22Rv1 (cell line): ENCODE results near the gene HDHD3.

Source experiments
- H3K27ac ChIP-seq: fragments of 450-650 bp; 2 replicates; pipeline ENCODE4 v1.5.1; 2017
- CTCF ChIP-seq: fragments of 450-650 bp; IDR thresholded peaks from 2 replicates; pipeline ENCODE4 v1.5.1; 2017; ENCODE audit warnings: mild to moderate bottlenecking
- ZFX ChIP-seq: fragments of 450-650 bp; IDR thresholded peaks from 2 replicates; pipeline ENCODE4 v1.6.1; 2017; ENCODE audit warnings: antibody characterized with exemption, borderline replicate concordance

The HDHD3 gene

GRCh38 chr9:113409883-113410206 is 33.1 kb upstream of the HDHD3 start:
- no peak for TF ChIP-seq ZFX
- TF ChIP-seq CTCF: no peak
- H3K27ac ChIP-seq: peak overlapping the region; percentile 98

DNA sequence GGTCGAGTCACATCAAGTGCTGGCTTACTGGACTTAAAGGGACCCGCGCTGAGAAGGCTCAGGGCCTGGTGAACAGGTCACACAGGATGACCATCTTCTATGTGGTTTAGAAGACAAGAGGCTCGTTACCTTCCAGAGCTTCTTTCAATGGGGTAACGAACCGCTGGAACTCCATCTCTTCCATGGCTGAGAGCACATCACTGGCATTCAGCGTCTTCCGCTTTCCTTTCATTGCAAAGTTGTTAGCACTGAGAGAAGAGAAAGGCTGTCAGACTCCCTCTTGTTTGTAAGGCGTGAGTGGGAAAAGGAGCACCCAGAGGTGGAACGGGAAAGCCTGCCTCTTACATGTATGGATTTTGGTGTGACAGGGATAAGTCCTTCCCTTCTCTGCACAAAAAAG is 32.7 kb upstream of the HDHD3 start:
- H3K27ac ChIP-seq: peak overlapping the region; percentile 98
- no peak for TF ChIP-seq CTCF
- no peak for TF ChIP-seq ZFX

GRCh38 chr9:113406873-113407511 is 30.2 kb upstream of the HDHD3 start:
- H3K27ac ChIP-seq: peak overlapping the region; percentile 38; the same call in 1 of the 2 replicates
- peak; percentile 88 for TF ChIP-seq CTCF

GRCh38 chr9:113406353-113406752 is 29.6 kb upstream of the HDHD3 start:
- peak overlapping the region; percentile 38; the same call in 1 of the 2 replicates for H3K27ac ChIP-seq

- no peak overlapping the region for H3K27ac ChIP-seq
- no peak for TF ChIP-seq CTCF
- no peak for TF ChIP-seq ZFX
Measured at GRCh38 chr9:113403646-113404045, 26.9 kb upstream of the HDHD3 start.

- TF ChIP-seq CTCF: peak; percentile 99
- TF ChIP-seq ZFX: no peak
- peak within 1 kb of the TSS; percentile 61 for H3K27ac ChIP-seq
Measured at GRCh38 chr9:113401027-113401792, 24.4 kb upstream of the HDHD3 start, which contains the start of gene ALAD. Gene ALAD (minus strand): TSS chr9:113401284. CDS start chr9:113393559, 7,725 bp downstream.

DNA sequence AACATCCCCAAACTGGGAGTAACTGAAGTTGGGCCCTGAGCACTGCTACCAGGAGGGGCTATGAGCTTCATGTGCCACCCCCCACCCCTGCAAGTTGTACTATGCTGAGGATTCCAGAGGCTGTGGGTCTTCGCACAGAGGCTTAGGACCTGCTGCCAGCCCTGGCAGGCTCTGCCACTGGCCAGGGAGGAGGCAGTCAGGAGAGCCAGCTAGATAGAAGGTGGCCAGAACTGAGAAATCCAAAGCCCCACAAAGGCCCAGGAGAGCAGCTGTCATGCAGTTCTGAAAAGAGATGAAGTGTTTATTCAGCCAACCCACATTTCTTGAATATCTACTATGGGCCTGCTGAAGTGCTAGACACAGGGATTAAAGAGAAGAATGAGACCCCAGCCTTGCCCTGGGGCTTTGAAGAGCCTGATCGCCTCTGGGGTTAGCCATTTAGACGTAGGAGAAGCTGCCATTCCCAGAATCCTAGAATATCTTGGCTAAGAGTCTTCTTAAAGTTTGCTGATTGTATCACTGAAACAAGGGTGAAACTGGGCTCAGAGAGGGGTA is 22.9 kb upstream of the HDHD3 start:
- no peak overlapping the region for H3K27ac ChIP-seq
- TF ChIP-seq CTCF: no peak
- TF ChIP-seq ZFX: no peak
